GM13977 (cell line): ENCODE results near the gene CRLF1.
"Not testable (repeated sequence)": the region's sequence is repeated elsewhere in the genome, so short reads cannot be mapped to it uniquely, and the experiment has no call there.

Experiments used
- DNase-seq: peaks from one replicate; pipeline ENCODE4 v3.0.0; 2012; ENCODE audit warnings: low spot score
- in situ Hi-C: fragments of 300-500 bp; cut with MboI; formaldehyde crosslinking; loops from one replicate; pipeline ENCODE4 v1.12.0; 2022; ENCODE audit warnings: low sequenced_read_pairs, low pct_unique_long_range_greater_than_20kb, mixed read lengths, inconsistent platforms; ENCODE audit not compliant: unreplicated experiment
- TF ChIP-seq, protein P1 (sequence below): IDR thresholded peaks from 2 replicates; pipeline ENCODE4 v1.5.1; 2012; ENCODE audit warnings: mild to moderate bottlenecking, control low read depth; ENCODE audit not compliant: insufficient read depth; ENCODE audit errors: extremely low read depth, missing control alignments

Gene CRLF1

DNA sequence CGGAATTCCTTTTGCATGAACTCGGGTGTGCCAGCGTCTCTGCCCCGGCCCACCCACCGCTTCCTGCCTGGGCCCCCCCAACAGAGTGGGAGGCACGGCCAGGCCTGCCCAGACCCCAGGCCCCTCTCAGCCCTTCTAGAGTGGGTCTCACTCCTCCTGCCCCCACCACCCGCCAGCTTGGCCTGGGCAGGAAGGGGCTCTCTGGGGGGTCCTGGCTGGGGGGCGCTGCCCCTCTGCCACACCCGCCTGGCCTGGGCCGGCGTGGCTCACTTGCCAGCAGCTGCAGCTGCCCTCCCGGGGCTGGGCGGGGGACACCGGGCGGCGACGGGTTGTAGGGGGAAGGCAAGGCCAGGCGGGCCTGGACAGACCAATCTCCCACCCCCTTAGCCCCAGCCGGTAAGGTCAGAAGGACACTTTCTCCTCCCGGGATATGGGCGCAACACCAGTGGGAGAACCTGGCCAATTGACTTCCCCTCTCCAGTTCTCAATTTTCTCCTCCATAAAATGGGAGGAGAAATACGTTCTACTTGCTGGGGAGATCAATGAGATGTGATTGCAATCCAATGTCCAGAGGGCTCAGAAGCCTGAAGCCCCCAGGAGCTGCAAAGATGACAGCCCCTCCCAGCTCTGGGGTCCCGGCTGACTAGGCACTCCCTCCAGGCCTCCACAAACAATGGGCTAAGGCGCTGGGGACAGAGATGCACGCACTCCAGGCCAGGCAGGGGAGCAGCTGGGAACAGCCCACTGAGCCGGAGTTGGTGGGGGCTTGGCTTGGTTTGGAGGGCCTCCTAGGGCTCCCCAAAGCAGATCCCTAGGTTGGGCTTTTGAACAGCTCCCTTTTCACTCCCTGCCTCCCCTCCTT lies 2.4 kb downstream of the CRLF1 start:
- TF ChIP-seq, protein P1, sequence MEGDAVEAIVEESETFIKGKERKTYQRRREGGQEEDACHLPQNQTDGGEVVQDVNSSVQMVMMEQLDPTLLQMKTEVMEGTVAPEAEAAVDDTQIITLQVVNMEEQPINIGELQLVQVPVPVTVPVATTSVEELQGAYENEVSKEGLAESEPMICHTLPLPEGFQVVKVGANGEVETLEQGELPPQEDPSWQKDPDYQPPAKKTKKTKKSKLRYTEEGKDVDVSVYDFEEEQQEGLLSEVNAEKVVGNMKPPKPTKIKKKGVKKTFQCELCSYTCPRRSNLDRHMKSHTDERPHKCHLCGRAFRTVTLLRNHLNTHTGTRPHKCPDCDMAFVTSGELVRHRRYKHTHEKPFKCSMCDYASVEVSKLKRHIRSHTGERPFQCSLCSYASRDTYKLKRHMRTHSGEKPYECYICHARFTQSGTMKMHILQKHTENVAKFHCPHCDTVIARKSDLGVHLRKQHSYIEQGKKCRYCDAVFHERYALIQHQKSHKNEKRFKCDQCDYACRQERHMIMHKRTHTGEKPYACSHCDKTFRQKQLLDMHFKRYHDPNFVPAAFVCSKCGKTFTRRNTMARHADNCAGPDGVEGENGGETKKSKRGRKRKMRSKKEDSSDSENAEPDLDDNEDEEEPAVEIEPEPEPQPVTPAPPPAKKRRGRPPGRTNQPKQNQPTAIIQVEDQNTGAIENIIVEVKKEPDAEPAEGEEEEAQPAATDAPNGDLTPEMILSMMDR, result no peak
- in situ Hi-C loops, result no loop called here
- no peak for DNase-seq

- TF ChIP-seq, protein P1, result no peak
- DNase-seq, result peak; percentile 64
- in situ Hi-C loops, result no loop called here
These were observed 3.2 kb downstream of the CRLF1 start for GRCh38 chr19:18603255-18603957.

- in situ Hi-C loops, result no loop called here
- TF ChIP-seq, protein P1, result no peak
- DNase-seq, result peak; percentile 20
These were observed 4.7 kb downstream of the CRLF1 start for GRCh38 chr19:18601875-18602274.

- DNase-seq, in situ Hi-C loops: not testable (repeated sequence)
These were observed 5.8 kb downstream of the CRLF1 start for GRCh38 chr19:18600692-18601397.

DNA sequence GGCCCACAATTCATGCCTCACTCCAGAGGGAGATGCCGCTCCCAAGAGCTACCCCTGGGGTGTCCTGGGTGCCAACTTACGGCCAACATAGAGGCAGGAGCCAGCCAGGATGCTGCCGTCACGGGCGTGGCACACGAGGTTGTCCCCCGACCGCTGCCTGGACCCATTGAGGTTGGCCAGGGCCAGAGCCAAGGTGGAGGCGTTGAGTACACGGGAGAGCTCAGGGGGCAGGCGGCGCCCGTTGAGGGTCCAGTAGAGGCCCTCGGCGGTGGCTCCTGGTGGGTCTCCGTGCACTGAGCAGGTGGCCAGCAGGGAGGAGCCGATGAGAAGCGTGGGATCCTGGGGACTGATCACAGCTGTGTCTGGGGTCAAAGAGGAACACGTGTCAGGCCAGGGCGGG lies 7.1 kb downstream of the CRLF1 start:
- TF ChIP-seq, protein P1, result no peak
- peak; percentile 18 for DNase-seq
- in situ Hi-C loops, result no loop called here

- in situ Hi-C loops, result no loop called here
- TF ChIP-seq, protein P1, result no peak
- DNase-seq, result peak; percentile 24
These were observed 8.6 kb downstream of the CRLF1 start for GRCh38 chr19:18597809-18598660.
